HepG2 (cell line): ENCODE measurements around the gene RAD51. TPM values are rescaled to one million over a fixed set of nuclear protein-coding genes. Genes with fewer than 3 reads are reported as not detected.

Source experiments
- ATF1 ChIP-seq: IDR thresholded peaks from 2 replicates; pipeline ENCODE4 v1.6.1; 2016; ENCODE audit warnings: mild to moderate bottlenecking, control low read depth
- CAMTA2 ChIP-seq: sonication (generic); formaldehyde crosslinking; IDR thresholded peaks from 2 replicates; pipeline ENCODE4 v1.4.0; 2020; ENCODE audit warnings: mild to moderate bottlenecking, missing genetic modification reagents, borderline replicate concordance
- ESRRA ChIP-seq: sonication (generic); formaldehyde crosslinking; IDR thresholded peaks from 2 replicates; pipeline ENCODE4 v1.5.1; 2020; ENCODE audit warnings: mild to moderate bottlenecking, low read depth, missing genetic modification reagents
- FOXK2 ChIP-seq: fragments of 450-650 bp; IDR thresholded peaks from 2 replicates; pipeline ENCODE4 v1.6.1; 2016
- GPN1 ChIP-seq: sonication (generic); formaldehyde crosslinking; IDR thresholded peaks from 2 replicates; pipeline ENCODE4 v1.5.1; 2020; ENCODE audit warnings: missing genetic modification reagents, borderline replicate concordance
- HCFC1 ChIP-seq: fragments of 150-350 bp; IDR thresholded peaks from 2 replicates; pipeline ENCODE4 v1.6.1; 2014; ENCODE audit warnings: low read depth, low read length
- KAT8 ChIP-seq: IDR thresholded peaks from 2 replicates; pipeline ENCODE4 v1.6.1; 2016; ENCODE audit warnings: missing genetic modification reagents, missing compliant biosample characterization
- MYNN ChIP-seq: sonication (generic); formaldehyde crosslinking; IDR thresholded peaks from 2 replicates; pipeline ENCODE4 v1.4.0; 2020; ENCODE audit warnings: mild to moderate bottlenecking, low read depth, missing genetic modification reagents
- SRSF9 ChIP-seq: fragments of 200-400 bp; formaldehyde crosslinking; IDR thresholded peaks from 2 replicates; pipeline ENCODE4 v1.6.1; 2018; ENCODE audit warnings: borderline replicate concordance, mild to moderate bottlenecking, low read depth, low read length; ENCODE audit not compliant: insufficient read depth, poor library complexity, severe bottlenecking
- ZFP36L1 ChIP-seq: sonication (generic); formaldehyde crosslinking; IDR thresholded peaks from 2 replicates; pipeline ENCODE4 v1.8.0; 2022; ENCODE audit warnings: mild to moderate bottlenecking, missing genetic modification reagents, moderate library complexity
- ZNF143 ChIP-seq: sonication (generic); formaldehyde crosslinking; IDR thresholded peaks from 2 replicates; pipeline ENCODE4 v1.4.0; 2020; ENCODE audit warnings: missing genetic modification reagents
- ZNF460 ChIP-seq: sonication (generic); formaldehyde crosslinking; IDR thresholded peaks from 2 replicates; pipeline ENCODE4 v1.5.1; 2020; ENCODE audit warnings: missing genetic modification reagents, mild to moderate bottlenecking, borderline replicate concordance
- ZNF496 ChIP-seq: sonication (generic); formaldehyde crosslinking; IDR thresholded peaks from 2 replicates; pipeline ENCODE4 v1.8.1; 2023; ENCODE audit warnings: mild to moderate bottlenecking, moderate library complexity, missing genetic modification reagents; ENCODE audit not compliant: insufficient replicate concordance
- ZNF660 ChIP-seq: sonication (generic); formaldehyde crosslinking; IDR thresholded peaks from 2 replicates; pipeline ENCODE4 v1.5.1; 2020; ENCODE audit warnings: mild to moderate bottlenecking, low read depth, missing genetic modification reagents, borderline replicate concordance
- ZNF737 ChIP-seq: sonication (generic); formaldehyde crosslinking; IDR thresholded peaks from 2 replicates; pipeline ENCODE4 v1.5.0; 2020; ENCODE audit warnings: missing genetic modification reagents, mild to moderate bottlenecking, borderline replicate concordance
- ZSCAN20 ChIP-seq: sonication (generic); formaldehyde crosslinking; IDR thresholded peaks from 2 replicates; pipeline ENCODE4 v1.4.0; 2020; ENCODE audit warnings: missing genetic modification reagents, mild to moderate bottlenecking, borderline replicate concordance
- ZSCAN29 ChIP-seq: sonication (generic); formaldehyde crosslinking; conservative IDR thresholded peaks from 2 replicates; pipeline ENCODE4 v1.4.0; 2020; ENCODE audit warnings: mild to moderate bottlenecking, missing genetic modification reagents
- polyA plus RNA-seq, 8 experiments: library from polyadenylated mRNA; depleted of rRNA in 3 of 8; stranded (reverse) in 7 of 8; unstranded in 1 of 8; fragments of >200 nt; fragmentation: Illumina TruSeq in 4 of 8; extraction: Trizol in 4 of 8; gene quantifications; 2 replicates each; pipeline versions ENCODE4 v1.2.1 to v1.2.3, GENCODE V29; 2011 to 2016; ENCODE audit warnings: low read depth in 4 of 8, missing spikeins in 1 of 8, mixed read lengths in 1 of 8; ENCODE audit not compliant: insufficient read depth in 1 of 8
- total RNA-seq, 5 experiments: library from RNA; depleted of rRNA; stranded (reverse); fragments of >200 nt; fragmentation: Illumina TruSeq; extraction: Trizol; gene quantifications; 2 replicates each; pipeline ENCODE4 v1.2.3, GENCODE V29; 2016; ENCODE audit warnings: low read depth in 1 of 5
- TF ChIP-seq, protein P1 (sequence below): sonication (generic); formaldehyde crosslinking; IDR thresholded peaks from 2 replicates; pipeline ENCODE4 v1.5.1; 2020; ENCODE audit warnings: missing genetic modification reagents, mild to moderate bottlenecking, borderline replicate concordance
- TF ChIP-seq, protein P2 (sequence below): sonication (generic); formaldehyde crosslinking; IDR thresholded peaks from 2 replicates; pipeline ENCODE4 v1.5.1; 2020; ENCODE audit warnings: missing genetic modification reagents, mild to moderate bottlenecking, borderline replicate concordance
- TF ChIP-seq, protein P3 (sequence below): sonication (generic); formaldehyde crosslinking; IDR thresholded peaks from 2 replicates; pipeline ENCODE4 v1.4.0; 2020; ENCODE audit warnings: missing genetic modification reagents, mild to moderate bottlenecking, borderline replicate concordance
- TF ChIP-seq, protein P4 (sequence below), 2 experiments: sonication (generic) in 1 of 2; formaldehyde crosslinking in 1 of 2; IDR thresholded peaks; 2 replicates each; pipeline versions ENCODE4 v1.4.0 to v1.6.1; 2018 to 2020; ENCODE audit warnings: missing genetic modification reagents in 2 of 2, borderline replicate concordance in 1 of 2, low read depth in 1 of 2, mild to moderate bottlenecking in 1 of 2, missing biosample characterization in 1 of 2

The RAD51 gene
- total and polyA plus RNA-seq, 2 of the 13 experiments (the other 11 are each of a cell fraction or from before 2014, with no cell fraction given), result 8.5 to 12.8 TPM

DNA sequence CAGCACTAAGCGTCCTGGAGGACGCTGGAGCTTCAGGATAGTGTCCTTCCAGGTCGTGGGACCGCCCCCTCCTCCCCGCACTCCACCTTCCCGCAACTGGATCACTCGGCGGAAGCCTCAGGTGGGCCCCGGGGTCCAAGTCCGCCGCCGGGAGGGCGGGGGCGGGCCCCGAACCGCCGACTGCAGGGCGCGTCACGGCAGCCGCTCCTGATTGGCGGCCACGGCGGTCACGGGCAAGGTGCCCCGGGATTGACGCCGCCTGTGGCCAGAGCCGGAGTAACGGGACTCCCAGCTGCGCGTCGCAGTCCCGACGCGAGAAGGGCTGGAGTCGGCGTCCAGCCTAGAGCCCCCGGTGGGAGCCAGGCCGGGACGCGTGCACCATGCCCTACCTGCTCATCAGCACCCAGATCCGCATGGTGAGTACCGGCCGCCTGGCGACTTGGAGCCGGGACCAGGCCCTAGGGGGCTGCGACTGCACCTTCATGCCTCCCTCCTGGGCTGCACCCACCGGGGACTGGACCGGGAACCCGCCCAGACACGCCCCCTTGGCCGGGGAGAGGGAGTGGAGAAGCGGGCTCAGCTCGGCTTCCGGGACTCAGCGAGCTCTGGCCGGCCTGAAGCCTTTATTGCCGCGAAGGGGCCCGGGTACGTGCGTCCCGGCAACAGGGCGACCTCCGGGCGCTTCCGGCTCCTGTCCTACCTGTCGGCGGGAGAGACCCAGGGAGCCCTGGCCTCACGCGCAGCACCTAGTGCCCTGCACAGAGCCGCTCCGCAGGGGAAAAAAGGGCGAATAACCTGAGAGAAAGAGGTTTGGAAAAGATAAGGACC, 69.0 kb downstream of the RAD51 start, which contains the start of gene GCHFR (continued):
- TF ChIP-seq, protein P1, sequence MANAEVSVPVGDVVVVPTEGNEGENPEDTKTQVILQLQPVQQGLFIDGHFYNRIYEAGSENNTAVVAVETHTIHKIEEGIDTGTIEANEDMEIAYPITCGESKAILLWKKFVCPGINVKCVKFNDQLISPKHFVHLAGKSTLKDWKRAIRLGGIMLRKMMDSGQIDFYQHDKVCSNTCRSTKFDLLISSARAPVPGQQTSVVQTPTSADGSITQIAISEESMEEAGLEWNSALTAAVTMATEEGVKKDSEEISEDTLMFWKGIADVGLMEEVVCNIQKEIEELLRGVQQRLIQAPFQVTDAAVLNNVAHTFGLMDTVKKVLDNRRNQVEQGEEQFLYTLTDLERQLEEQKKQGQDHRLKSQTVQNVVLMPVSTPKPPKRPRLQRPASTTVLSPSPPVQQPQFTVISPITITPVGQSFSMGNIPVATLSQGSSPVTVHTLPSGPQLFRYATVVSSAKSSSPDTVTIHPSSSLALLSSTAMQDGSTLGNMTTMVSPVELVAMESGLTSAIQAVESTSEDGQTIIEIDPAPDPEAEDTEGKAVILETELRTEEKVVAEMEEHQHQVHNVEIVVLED (CRISPR knock-in tag), result peak; percentile 64; the same call in 1 of the 2 replicates
- TF ChIP-seq KAT8 (CRISPR knock-in tag) (peak; percentile 67), ZNF660 (CRISPR knock-in tag) (no peak), ZFP36L1 (CRISPR knock-in tag) (peak; percentile 30), ZSCAN29 (no peak), GPN1 (CRISPR knock-in tag) (no peak), ZNF143 (CRISPR knock-in tag) (no peak), ZSCAN20 (CRISPR knock-in tag) (no peak), ZNF460 (no peak; the same call in 1 of the 2 replicates), ESRRA (CRISPR knock-in tag) (peak; percentile 75; the same call in 1 of the 2 replicates), CAMTA2 (CRISPR knock-in tag) (peak; percentile 85), HCFC1 (no peak; the same call in 1 of the 2 replicates), ATF1 (CRISPR knock-in tag) (no peak), MYNN (no peak), ZNF737 (CRISPR knock-in tag) (no peak), ZNF496 (CRISPR knock-in tag) (no peak), SRSF9 (no peak), FOXK2 (no peak)
- TF ChIP-seq, protein P2, sequence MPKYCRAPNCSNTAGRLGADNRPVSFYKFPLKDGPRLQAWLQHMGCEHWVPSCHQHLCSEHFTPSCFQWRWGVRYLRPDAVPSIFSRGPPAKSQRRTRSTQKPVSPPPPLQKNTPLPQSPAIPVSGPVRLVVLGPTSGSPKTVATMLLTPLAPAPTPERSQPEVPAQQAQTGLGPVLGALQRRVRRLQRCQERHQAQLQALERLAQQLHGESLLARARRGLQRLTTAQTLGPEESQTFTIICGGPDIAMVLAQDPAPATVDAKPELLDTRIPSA (CRISPR knock-in tag), result peak; percentile 68; the same call in 1 of the 2 replicates
- TF ChIP-seq, protein P3, sequence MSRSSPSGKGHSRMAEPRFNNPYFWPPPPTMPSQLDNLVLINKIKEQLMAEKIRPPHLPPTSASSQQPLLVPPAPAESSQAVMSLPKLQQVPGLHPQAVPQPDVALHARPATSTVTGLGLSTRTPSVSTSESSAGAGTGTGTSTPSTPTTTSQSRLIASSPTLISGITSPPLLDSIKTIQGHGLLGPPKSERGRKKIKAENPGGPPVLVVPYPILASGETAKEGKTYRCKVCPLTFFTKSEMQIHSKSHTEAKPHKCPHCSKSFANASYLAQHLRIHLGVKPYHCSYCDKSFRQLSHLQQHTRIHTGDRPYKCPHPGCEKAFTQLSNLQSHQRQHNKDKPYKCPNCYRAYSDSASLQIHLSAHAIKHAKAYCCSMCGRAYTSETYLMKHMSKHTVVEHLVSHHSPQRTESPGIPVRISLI, result peak; percentile 61; the same call in 1 of the 2 replicates
- TF ChIP-seq, protein P4, sequence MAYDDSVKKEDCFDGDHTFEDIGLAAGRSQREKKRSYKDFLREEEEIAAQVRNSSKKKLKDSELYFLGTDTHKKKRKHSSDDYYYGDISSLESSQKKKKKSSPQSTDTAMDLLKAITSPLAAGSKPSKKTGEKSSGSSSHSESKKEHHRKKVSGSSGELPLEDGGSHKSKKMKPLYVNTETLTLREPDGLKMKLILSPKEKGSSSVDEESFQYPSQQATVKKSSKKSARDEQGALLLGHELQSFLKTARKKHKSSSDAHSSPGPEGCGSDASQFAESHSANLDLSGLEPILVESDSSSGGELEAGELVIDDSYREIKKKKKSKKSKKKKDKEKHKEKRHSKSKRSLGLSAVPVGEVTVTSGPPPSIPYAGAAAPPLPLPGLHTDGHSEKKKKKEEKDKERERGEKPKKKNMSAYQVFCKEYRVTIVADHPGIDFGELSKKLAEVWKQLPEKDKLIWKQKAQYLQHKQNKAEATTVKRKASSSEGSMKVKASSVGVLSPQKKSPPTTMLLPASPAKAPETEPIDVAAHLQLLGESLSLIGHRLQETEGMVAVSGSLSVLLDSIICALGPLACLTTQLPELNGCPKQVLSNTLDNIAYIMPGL (CRISPR knock-in tag; IDR thresholded peaks at IDR 0.05; ENCODE audit: borderline replicate concordance in 1 of 2, low read depth in 1 of 2), result peak; percentile 84 to 95; a peak in 3 of 4 replicates
